HG02884 (cell line): ENCODE measurements around the gene MCM7.

Source experiments
- ATAC-seq: cut with Tn5 transposase; IDR thresholded peaks from one replicate; pipeline ENCODE4 v1.9.1; 2021; ENCODE audit warnings: mild to moderate bottlenecking, moderate library complexity; ENCODE audit not compliant: unreplicated experiment

MCM7 gene

GRCh38 chr7:100075418-100075817 is 25.8 kb downstream of the MCM7 start:
- no peak for ATAC-seq

GRCh38 chr7:100074841-100075240 is 26.4 kb downstream of the MCM7 start:
- no peak for ATAC-seq

- ATAC-seq = no peak
Measured at GRCh38 chr7:100072462-100072861, 28.7 kb downstream of the MCM7 start.

GRCh38 chr7:100071018-100071723 is 30.0 kb downstream of the MCM7 start:
- ATAC-seq = no peak

- ATAC-seq = no peak
Measured at GRCh38 chr7:100069991-100070390, 31.2 kb downstream of the MCM7 start.

- ATAC-seq = no peak
Measured at GRCh38 chr7:100066953-100067352, 34.2 kb downstream of the MCM7 start.

- ATAC-seq = no peak
Measured at GRCh38 chr7:100065452-100066186, 35.6 kb downstream of the MCM7 start.

- no peak for ATAC-seq
Measured at GRCh38 chr7:100064162-100064561, 37.0 kb downstream of the MCM7 start.

- ATAC-seq = no peak
Measured at GRCh38 chr7:100063376-100063775, 37.8 kb downstream of the MCM7 start.

- no peak for ATAC-seq
Measured at GRCh38 chr7:100061518-100062193, 39.5 kb downstream of the MCM7 start.

GRCh38 chr7:100059251-100059739 is 41.9 kb downstream of the MCM7 start:
- no peak for ATAC-seq

- no peak for ATAC-seq
Measured at GRCh38 chr7:100057006-100057405, 44.2 kb downstream of the MCM7 start.

- ATAC-seq = no peak
Measured at GRCh38 chr7:100053215-100053614, 48.0 kb downstream of the MCM7 start.

GRCh38 chr7:100051611-100052010 is 49.6 kb downstream of the MCM7 start:
- no peak for ATAC-seq

- peak; percentile 81 for ATAC-seq
Measured at GRCh38 chr7:100049441-100050291, 51.5 kb downstream of the MCM7 start, which contains the start of gene ZSCAN21. TSS of gene ZSCAN21 (plus strand) at chr7:100049774. CDS start at chr7:100057007, 7,233 bp downstream.

GRCh38 chr7:100048680-100049079 is 52.5 kb downstream of the MCM7 start:
- ATAC-seq = no peak

GRCh38 chr7:100044718-100045117 is 56.5 kb downstream of the MCM7 start:
- no peak for ATAC-seq
